GM21723 (cell line): ENCODE results near the gene FBN1.
A peak's percentile ranks its signal among the peaks of the same experiment; 100 is the strongest.

Source experiments
- ATAC-seq: cut with Tn5 transposase; IDR thresholded peaks from one replicate; pipeline ENCODE4 v1.9.1; 2021; ENCODE audit warnings: mild to moderate bottlenecking, moderate library complexity; ENCODE audit not compliant: unreplicated experiment

Gene FBN1

DNA sequence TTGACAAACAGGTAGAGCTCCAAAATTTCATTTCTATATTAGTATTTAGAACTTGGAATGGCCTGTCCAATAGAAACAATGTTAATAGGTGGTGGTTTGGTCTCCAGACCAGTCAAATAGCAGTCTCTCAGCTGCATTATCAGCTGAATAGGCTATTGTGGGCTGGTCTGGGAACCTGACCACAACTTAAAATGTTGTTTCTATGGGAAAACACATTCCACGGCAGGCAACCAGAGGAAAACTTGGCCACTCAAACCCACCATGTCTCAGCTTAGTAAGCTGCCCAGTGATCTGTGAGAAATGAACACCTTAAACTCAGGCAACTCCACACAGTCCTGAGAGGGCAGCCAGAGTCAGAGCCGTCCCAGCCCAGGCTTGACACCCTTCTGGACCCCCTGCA is 20.4 kb downstream of the FBN1 start:
- ATAC-seq, result no peak

- ATAC-seq, result no peak
Measured at GRCh38 chr15:48624700-48625099, 20.8 kb downstream of the FBN1 start.

- no peak for ATAC-seq
Measured at GRCh38 chr15:48623456-48623855, 22.1 kb downstream of the FBN1 start.

DNA sequence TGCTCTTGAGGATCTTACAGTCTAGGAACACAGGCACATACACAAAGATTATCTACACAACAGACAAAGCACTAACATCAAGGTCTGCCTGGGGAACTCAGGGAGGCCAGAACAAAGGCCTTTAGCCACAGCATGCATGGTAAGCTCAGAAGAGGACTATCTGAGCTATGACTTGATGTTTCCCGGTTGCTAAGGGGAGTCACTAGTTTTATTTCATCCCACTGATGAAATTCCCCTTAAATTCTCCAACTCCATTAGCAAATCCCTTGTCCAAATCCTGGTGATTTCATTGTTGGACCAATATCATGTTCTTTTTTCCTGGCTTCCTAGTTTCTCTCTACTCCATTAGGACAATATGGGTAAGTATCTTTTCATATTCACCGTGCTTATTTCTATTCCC is 23.3 kb downstream of the FBN1 start:
- no peak for ATAC-seq

DNA sequence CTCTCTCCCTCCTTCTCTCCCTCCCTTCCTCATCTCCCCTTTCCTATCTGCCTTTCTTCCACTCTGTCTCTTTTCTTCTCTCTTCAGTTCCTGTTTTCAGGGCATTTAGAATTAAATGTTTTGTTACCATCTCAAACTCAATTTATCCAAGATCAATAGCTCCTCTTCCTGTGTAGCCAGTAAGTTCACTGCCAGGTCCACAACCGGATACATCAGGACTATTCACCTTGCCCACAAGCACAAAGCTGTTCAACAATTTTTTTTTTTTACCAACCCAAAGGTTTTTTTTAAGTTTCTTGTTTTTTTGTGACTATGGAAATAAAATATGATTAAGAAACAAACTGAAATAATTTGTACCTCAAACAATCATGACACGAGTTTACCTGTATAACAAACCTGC is 26.1 kb downstream of the FBN1 start:
- no peak for ATAC-seq

GRCh38 chr15:48617619-48618018 is 27.9 kb downstream of the FBN1 start:
- ATAC-seq, result no peak

DNA sequence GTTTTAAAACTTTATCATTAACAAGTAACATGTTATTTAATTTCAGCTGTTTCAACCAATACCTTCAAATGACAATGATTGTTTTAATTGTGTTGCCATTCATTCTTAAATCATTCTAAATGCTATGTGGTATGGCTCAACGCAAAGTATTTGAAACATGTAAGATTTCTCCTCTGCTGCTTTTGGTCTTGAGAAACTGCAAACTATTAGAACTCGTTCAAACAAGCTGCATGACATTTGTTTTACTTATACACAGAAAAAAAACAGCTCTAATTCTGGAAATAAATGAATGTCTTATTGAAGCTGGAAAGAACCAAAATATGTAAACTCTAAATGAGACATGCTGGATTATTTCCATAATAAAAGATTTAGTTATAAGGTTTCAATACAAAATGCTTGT is 29.3 kb downstream of the FBN1 start:
- no peak for ATAC-seq

GRCh38 chr15:48614051-48614450 is 31.5 kb downstream of the FBN1 start:
- ATAC-seq, result no peak

DNA sequence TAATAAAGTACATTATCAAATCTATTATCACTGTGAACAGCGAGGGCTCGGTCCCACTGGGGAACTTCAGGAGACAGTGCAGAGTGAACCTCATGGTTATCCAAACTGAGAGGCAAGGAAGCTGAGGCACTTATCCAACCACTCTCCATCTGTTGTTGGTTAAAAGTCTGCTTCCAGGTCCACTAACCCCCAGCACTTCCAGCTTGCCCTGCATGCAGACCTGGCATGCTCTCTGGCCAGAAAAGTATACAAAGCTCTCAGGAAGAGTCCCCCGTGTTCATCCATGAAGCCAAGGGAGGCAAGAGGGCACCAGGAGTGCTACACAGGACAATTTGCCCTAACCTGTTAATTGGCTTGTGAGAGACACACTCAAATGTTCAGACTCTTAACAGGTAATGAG is 36.0 kb downstream of the FBN1 start:
- no peak for ATAC-seq

- no peak for ATAC-seq
Measured at GRCh38 chr15:48607846-48608245, 37.7 kb downstream of the FBN1 start.

GRCh38 chr15:48604567-48604966 is 40.9 kb downstream of the FBN1 start:
- ATAC-seq, result no peak

GRCh38 chr15:48603922-48604321 is 41.6 kb downstream of the FBN1 start:
- ATAC-seq, result no peak

DNA sequence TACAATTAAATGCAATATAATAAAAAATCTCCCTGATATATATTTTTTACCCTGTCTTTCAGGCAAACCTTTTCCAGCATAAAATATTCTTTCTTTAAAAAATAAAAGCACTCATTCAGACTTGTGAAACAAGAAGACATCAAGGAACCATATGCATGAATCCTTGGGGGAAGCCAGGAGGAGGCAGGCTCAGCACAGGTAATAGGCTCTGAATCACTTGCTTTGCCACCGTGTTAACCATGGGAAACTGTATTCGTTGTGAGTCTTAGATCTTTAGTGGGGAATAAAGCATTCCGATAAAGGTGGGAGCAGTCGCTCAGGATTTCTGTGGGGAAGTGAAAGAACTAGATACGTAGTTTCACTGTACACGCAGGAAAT is 42.4 kb downstream of the FBN1 start:
- no peak for ATAC-seq

DNA sequence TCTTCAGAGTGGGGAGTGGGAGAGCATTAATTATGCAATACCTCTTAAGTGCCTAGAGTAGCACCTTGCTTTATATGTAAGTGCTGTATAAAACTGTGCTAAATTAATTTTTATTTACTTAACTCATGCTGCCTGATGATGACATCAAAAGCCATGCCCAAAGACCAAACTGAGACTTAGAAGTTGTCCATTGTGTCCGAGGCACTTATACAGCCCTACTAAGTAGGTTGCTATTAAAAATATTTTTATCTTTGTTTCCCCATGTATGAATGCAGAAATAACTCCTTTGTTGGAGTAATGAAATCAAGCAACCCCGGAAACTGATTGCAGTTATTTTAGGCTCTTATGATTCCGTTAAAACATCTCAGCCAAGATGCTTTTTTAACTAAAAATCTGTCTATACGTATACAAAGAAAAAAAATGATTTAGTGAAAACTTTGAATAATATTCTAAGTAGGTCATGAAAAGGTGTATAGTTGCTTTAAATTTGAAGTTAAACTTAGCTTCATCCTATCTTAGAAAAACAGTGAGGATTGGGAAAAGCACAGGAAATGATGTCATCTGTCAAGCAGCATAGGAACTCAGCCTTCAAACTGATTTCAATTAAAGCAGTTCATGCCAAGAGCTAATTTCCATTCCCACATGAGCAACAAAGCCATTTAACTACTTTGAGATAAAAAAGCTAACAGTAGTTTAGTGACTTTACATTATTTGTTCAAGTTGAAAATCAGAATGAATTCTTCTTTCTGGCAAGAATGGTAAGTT is 43.0 kb downstream of the FBN1 start:
- no peak for ATAC-seq

DNA sequence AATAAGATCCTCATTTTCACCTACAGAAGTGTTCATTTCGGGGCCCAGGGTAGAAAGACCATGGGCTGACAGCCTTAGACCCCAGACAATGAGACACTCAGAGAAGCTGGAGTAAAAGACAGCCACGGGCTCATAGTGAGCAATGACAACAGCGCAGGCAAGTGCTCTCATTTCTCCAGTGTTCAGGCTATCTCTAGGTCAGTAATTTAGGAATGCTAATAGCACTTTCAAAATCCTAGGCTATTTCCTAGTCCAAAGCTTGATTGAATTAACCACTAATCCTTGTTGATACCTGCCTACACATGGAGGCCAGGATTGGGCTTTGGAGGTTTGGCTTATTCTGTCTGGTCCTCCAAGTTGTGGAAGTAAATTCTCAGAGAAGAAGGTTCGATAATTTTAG is 44.4 kb downstream of the FBN1 start:
- no peak for ATAC-seq

DNA sequence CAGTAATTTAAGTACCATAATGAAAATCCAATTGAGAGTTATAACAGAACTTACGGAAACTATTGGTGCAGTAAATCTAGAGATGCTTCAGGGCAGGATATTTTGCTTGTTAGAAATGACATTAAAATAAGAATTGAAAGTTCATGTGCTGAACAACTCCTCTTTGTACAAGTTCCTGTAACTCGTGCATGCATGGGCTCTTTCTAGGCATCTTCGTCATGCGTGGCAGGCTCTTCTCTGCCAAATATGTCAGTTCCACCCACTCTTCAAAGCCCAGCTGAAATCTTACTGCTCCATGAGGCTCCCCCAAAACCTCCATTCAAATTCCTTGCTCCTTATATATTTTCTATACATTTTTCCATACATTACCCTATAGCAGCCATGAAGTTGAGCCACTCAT is 48.7 kb downstream of the FBN1 start:
- ATAC-seq, result peak; percentile 40

DNA sequence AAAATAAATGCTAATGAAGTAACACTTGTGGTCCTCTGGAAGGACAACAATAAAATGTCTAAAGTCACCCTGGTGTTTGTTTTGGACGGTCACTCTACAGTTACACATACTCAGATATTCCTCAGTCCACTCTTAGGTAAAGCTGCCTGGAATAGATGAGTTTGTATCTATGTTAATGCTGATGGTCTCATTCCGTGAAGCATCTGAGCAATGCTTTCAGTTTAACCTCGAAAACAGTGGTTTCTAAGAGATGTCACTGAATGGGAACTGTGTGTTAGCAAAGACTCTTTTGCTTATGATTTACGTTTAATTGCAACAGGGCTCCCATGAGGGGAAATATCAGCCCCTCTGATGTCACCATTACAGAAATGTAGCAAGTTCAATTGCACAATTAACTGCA is 49.1 kb downstream of the FBN1 start:
- peak; percentile 63 for ATAC-seq

- peak; percentile 75 for ATAC-seq
Measured at GRCh38 chr15:48595981-48596380, 49.5 kb downstream of the FBN1 start.

- no peak for ATAC-seq
Measured at GRCh38 chr15:48592933-48593332, 52.6 kb downstream of the FBN1 start.

- ATAC-seq, result no peak
Measured at GRCh38 chr15:48592221-48592731, 53.2 kb downstream of the FBN1 start.

DNA sequence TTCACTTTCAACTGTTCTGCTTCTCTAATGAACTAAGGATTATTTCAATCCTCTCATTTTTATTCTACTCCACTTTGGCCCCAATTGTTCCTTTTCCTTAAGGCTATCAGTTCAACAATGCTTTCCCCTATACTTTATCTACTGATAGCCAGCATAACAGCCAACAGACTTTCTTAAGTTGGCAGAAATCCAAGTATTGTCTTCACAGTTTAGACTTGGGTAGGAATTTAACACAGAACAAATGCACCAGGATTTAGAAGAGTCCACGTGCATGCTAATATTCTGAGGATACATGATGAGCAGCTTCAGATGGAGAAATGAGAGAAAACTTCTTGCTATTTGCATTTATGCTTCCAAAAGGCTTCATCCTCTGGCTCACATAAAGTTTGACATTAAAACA is 54.8 kb downstream of the FBN1 start:
- no peak for ATAC-seq

DNA sequence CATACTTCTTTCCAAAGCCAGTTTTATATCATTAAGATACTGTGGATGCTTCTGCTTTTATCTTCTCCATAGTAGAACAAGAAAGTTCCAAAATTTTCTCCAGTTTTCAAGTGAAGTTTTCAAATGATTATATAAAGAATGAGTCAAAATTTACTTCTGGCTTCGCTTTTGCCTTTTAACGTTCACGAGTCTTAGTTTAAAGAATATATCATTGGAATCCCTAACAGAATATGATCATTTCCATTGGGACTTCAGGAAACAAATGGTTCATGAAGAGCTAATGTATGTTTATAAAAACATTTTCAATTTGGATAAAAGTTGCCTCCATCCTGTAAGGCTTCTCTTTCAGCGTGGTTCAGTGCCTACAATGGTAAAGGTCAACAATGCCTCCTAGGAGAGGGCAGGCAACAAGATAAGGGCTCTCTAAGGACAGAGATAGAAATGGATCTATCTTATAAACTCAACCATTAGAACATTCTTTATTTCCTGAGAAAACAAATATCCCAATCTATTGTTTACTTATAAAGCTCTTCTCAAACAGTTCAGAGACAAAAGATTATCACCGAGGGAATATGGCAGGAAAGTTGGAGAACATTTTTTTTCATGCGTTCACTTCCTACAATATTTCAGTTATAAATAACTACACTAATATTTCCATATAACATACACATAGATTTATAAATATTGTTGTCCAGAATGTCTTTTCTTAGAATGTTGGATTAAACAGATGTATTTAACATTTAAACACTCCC is 60.5 kb downstream of the FBN1 start:
- ATAC-seq, result no peak
